Cortex of kidney (tissue), 1 donor: ENCODE results near the gene LPXN.
"Not testable (repeated sequence)": the region's sequence is repeated elsewhere in the genome, so short reads cannot be mapped to it uniquely, and the experiment has no call there.

Source experiments
- DNase-seq: peaks from one replicate; lab custom pipeline; 2025; lab: John Stamatoyannopoulos, UW

Gene LPXN

DNA sequence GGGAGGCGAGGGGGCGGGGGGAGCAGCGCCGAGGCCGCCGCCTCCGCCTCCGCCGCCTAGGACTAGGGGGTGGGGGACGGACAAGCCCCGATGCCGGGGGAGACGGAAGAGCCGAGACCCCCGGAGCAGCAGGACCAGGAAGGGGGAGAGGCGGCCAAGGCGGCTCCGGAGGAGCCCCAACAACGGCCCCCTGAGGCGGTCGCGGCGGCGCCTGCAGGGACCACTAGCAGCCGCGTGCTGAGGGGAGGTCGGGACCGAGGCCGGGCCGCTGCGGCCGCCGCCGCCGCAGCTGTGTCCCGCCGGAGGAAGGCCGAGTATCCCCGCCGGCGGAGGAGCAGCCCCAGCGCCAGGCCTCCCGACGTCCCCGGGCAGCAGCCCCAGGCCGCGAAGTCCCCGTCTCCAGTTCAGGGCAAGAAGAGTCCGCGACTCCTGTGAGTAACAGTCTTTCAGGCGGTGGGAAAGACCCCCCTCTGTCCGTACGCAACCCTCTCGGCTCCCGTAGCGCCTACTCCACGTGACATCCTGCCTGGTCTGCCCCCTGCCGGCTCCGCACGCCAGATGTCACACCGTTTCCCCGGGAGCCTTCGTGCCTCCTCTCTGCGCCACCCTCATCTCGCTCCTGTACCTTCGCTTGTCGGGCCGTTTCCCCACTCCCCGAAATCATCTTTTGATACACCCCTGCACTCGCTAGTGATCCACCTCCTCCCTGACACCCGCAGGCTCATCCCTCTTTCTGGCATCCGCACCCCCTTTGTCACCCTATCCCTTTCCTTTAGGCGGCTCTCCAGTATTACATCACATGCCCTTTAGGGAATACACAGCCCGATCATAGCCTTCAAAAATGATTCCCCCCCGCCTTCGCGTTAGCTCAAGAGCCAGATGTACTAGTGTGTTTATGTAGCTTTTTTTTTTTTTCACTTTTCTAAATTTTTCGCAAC, 3.8 kb upstream of the LPXN start:
- peak; percentile 65 for DNase-seq

DNA sequence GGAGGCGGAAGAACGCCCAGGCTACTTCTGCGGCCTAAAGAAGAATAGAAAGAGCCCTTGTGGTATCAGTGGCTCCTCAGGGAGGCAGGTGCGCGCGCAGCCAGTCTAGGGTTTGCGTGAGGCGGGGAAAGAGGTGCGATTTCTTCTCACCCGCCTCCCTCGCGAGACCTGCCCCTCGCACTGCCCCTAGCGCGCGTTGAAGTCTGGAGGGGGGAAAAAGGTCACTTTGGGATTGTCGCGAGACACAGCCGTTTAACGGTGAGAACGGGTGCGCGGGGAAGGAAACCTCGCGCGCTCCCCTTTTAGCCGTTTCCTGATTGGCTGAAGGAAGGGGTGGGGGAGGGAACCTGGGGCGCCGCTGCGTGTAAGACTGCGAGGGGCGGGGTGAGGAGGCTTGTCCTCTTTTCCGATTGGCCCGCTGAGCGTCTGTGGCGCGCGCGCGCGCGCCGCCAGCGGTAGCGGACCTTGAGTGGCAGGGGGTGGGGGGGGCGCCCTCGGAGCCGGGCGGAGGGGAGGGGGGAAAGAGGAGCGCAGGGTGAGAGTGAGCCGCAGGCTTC, 3.1 kb upstream of the LPXN start, which contains the start of gene ZFP91:
TSS of gene ZFP91 (plus strand) at position 429 of the 557 bp plus-strand sequence. CDS start 219 bp downstream, outside the sequence.
- peak; percentile 71 for DNase-seq

DNA sequence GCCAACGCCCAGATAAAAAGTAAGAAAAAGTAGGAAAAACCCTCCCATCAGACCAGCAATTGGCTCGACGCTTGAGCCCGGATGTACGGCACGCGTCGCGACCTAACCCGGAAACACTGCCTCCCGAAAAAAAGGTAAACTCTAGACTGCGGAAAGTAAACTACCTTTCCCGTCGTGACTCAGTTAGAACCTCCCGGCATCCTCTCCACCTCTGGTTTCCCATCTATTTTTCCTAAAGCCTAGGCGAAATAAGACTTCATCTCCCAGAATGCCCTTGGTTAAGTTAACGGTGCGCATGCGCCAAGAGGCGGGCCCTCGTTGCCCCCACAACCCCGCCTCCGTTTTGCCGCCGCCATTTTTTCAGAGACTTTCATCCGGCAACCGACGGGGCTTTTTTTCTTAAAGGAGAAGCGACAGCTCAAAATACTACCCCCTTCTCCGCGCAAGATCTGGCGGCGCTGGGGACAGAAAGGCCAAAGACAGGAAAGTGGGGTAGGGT, 2.5 kb upstream of the LPXN start:
- DNase-seq: peak; percentile 49

DNA sequence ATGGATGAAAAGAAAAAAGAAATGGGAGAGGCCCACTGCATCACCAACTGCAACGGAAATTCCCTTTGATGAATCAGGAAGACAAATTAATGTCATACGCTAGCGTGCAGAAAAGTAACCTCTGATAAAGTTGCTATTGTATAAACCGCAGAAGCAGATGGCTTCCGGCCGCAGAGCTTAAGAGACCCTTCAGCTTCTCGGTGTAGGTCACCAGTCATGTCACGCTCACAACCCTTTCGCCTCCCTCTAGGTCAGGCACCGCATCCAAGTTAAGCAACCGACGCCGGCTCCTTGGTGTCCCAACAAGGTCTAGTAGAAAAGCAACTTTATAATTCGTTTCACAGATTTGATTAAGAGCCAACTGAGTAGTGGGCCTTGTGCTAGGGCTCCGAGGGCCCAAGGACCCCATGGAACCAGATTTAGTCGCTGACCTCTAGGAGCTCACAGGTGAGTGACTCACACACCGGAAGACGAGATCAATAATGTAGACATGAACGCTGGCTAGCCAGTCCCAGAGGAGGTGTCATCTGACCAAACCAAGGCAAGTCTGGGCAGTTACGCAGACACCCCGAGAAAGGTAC, 2.0 kb upstream of the LPXN start:
- no peak for DNase-seq

DNA sequence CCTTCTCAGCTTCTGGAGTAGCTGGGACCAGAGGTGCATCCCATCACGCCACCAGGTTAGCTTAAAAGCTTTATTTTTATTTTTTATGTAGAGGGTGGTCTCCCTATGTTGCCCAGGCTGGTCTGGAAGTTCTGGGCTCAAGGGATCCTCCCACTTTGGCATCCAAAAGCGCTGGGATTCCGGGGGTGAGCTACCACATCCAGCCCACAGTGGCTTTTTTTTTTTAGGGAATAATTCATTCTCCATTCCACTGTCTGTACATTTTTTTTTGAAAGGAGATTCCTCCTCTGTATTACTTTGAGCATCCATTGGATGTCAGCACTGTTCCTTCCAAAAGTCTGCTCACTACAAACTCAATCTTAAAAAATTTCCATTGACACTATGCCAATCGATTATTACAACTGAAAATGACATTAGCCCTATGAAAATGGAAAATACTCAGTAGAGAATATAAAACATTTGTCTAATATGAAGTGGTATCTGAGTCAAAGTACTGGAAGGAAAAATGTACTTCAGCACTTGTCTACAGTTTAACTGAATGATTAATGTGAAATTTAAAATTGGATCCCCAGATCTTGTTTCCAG, 1.3 kb upstream of the LPXN start:
- DNase-seq: no peak

DNA sequence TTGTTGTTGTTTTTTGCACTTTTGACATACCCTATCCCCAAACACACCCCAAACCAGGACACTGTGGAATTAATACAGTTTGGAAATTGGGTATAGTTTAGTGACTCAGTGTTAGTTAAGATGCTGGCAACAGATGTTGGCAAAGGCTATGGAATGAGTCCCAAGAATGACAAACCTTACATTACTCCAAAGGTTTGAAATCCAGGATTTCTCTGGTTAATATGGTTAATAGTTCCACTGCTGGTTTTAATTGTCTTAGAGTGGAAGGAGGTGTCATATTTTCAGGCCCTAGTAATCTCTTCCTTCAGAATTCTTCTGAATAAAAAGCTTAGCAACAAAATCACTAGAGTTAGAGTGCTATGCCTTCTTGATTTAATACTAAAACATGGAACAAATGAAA, 775 bp downstream of the LPXN start:
- no peak for DNase-seq

DNA sequence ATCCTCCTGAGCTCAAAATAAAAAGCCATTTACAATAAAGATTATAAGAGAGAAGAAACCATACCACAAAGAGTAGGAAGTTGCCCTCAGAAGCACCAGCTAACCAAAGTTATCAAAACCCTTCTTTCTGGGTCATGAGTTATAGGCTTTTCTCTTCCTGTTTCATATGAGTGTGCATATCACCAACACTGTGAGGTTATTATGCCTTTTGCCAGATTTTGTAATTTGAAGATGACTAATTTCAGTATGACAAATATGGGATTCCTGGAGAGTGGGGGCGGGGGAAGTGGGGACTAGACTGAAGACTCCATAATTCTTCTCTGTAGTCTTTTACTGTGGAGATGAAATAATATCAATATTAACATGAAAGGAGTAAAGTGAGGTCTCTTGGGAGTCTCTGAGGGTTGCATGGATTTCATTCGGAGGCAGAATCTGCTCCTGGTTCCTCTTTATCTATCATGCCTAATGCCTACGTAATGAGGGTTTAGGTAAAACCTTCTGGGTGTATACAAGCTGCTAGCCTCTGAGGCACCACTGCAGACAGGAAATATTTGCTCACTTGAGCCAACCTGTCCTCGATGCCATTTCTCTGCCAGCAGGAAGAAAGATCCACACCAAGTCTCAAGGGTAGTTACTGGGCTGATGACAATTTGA, 2.1 kb downstream of the LPXN start:
- DNase-seq: no peak

DNA sequence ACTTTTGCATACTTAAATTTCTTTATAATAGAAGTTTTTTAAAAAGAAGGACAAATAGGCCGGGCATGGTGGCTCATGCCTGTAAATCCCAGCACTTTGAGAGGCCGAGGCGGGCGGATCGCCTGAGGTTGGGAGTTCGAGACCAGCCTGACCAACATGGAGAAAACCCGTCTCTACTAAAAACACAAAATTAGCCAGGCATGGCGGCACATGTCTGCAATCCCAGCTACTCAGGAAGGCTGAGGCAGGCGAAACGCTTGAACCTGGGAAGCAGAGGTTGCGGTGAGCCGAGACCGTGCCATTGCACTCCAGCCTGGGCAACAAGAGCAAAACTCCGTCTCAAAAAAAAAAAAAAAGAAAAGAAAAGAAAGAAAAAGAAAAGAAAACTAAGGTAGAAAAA, 2.8 kb downstream of the LPXN start:
- not testable (repeated sequence) for DNase-seq

DNA sequence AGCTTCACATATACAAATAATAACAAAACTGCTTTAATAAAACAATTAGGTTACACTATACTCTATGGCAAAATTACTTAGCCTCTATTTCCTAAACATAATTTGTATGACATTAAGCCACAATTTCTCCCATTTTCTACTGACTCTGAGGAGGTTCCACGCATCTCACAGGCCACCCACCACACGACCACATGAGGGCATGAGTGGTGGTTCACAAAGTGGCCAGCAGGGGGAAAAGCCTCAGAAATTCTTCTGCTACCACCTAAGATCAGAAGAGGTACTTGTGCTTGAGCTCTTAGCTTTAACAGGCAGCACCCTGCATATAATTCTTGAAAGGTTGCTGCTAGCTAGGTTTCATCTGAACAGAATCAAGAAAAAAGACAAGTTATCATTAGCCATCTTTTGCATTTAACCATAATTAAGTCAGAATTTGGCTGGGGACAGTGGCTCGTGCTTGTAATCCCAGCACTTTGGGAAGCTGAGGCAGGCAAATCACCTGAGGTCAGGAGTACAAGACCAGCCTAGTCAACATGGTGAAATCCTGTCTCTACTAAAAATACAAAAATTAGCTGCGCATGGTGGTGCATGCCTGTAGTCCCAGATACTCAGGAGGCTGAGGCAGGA, 7.7 kb downstream of the LPXN start:
- no peak for DNase-seq

DNA sequence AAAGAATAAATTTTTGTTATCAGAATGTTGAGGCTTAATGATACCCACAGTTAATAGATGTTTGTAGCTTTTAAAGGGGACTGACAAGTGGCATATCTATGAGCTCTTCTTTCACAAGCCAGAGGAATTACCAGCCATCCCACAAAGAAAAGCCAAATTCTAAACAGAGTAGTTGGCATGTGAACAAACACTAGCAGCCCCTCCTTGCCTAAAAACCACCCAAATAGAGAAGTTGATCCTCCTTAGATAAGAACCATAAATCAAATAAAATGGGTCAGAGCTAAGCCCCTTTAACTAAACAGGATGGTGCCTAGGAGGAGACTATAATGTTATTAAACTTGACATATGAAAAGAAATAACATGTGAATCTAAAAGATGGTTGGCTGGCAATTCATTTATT, 11.4 kb downstream of the LPXN start:
- no peak for DNase-seq

DNA sequence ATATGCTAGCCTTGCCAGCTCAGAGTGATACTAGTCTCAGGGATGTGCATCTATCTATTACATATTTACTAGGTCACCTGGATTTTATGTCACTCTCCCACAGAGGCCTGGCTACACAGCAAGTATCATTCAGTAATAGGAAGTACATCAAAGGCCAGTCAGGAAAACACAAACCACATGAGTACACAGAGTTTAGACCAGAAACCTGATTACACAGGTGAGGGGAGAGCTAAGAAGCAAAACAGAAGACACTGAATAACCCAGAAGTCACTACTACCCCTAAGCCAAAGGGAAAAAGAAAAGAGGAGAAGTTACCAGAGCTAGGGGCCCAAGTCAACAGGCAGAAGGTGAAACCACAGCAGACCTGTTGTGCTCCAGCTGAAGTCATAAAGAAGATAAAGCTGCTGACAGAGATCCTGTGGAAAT, 13.3 kb downstream of the LPXN start:
- DNase-seq: no peak

DNA sequence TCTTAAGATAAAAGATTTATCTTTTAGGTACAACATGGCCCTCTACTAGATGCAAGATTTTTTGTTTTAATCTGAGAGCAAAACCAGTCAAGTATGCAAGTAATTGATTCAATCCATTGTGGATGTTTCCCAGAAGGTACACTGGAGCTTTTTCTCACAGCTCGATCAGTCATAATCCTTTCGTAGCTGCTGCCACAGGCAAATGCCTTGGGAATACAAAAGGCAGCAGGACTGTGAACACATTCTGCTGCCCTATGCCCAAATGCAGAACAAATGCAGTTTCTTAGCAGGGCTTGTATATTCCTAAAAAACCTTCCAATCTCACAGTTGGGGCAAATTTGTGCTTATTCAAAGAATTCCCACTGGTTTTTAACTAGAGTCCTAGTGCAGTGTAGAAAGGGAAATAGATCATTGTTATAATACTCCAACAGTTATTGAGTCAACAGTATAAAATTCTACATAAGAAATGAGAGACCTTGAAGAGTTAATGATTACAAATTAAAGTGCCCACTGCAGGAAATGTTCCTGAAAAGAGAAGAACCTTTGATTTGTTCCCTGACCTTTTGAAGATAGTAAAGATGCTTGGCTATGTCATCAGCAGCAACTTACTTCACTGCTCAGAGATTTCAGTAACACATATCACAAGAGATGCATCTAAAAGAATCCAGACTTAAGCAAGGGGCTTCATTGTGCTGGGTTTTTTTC, 14.1 kb downstream of the LPXN start:
- no peak for DNase-seq

DNA sequence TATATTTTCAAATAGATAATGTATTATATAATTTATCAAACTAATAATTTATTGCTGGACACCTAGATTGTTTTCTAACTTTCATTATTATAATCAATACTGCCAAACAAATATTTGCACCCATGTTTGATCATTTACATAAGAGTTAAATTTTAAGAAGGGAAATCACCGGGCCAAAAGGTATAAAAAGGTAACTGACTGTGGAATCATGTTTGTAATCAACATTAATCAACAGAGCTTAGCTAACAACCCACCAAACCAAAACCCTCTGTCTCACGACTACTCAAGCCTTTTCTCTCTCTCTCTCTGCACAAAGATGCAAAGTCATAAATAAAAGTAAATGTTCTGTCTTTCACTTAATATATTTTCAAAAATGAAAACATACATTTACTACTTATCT, 14.8 kb downstream of the LPXN start:
- DNase-seq: no peak

DNA sequence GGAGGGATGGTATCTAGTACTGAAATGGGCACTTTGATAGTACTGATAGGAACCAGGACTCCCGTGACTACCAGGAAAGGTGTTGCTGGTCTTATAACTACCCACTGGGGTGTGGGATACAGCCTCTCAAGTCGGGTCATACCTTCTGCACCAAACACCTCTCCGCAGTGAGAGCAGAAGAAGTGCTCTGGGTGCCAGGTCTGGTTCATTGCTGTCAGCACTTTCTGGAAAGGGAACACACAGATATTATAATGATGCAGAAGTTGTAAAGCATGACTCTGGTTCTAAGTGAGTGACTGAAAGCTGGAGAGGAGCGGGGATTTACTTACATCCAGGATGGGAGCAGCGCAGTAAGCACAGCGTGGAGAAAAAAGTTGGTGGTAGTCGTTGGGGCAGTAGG, 26.0 kb downstream of the LPXN start:
- DNase-seq: no peak

DNA sequence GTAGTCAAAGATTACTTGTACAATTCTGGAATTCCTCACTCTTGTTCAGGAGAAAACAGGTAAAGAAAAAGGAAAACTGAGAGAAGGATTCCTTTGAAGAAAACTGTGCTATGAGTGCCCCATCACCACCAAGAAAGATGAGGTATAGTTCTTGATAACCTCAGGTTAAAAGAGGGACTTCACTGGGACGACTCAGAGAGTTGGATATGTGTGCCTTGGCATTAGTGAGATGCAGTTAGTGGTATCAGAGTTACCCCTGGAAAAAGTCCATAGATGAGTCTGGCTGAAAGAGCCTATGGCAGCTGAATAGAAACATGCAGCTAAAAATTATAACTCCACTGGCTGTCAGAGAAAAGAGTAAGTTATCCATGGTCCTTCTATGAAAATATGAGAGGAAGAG, 28.8 kb downstream of the LPXN start:
- DNase-seq: no peak

DNA sequence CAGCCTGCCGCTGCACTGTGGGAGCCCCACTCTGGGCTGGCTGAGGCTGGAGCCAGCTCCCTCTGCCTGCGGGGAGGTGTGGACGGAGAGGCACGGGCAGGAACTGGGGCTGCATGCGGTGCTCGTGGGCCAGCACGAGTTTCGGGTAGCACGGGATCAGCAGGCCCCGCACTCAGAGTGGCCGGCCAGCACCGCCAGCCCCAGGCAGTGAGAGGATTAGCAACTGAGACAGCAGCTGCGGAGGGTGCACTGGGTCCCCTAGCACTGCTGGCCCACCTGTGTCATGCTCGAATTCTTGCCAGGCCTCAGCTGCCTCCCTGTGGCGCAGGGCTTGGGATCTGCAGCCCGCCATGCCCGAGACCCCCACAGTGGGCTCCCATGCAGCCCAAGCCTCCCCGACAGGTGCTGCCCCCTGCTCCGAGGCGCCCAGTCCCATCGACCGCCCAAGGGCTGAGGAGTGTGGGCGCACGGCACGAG, 43.8 kb downstream of the LPXN start:
- no peak for DNase-seq

DNA sequence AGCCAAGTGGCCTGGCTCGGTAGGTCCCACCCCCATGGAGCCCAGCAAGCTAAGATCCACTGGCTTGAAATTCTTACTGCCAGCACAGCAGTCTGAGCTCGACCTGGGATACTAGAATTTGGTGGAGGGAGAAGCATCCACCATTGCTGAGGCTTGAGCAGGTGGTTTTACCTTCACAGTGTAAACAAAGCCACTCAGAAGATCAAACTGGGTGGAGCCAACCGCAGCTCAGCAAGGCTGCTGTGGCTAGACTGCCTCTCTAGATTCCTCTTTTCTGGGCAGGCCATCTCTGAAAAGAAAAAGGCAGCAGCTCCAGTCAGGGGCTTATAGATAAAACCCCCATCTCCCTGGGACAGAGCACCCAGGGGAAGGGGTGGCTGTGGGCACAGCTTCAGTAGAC, 45.4 kb downstream of the LPXN start:
- DNase-seq: no peak

DNA sequence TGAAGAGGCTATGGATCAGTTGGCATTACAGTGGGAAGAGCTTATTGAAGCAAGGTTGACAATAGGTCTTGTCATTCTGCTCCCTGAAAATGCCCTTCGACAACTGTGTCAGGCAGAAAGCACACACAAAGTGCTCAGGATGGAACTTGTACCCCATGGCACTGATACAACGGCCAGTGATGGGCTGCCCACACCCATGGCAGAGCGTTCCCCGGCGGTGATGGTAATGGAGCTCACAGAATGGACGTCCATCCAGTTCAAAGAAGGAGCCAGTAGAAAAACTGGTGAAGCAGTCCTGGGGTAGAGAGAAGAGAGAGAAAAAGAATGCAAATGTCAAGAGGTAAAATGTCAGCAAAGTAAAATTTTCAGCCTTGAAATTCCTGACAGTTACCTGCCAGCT, 48.2 kb downstream of the LPXN start:
- no peak for DNase-seq

DNA sequence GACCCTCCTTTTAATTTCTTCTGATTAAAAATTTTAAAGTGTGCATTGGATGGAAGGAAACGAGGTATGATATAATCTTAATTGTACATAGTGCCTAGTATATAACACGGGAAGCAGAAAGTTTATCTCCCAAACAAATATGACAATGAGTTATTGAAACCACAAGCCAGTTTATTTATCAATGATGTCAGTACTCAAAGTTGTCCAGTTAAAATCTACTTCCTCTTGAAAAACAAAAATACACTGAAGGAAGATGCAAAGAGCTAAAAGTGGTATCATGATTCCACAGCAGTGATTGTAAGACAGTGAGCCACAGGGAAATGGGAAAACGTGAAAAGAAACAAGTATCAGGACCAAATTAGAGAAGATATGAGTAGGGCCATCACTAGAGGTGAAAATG, 48.9 kb downstream of the LPXN start:
- DNase-seq: no peak

DNA sequence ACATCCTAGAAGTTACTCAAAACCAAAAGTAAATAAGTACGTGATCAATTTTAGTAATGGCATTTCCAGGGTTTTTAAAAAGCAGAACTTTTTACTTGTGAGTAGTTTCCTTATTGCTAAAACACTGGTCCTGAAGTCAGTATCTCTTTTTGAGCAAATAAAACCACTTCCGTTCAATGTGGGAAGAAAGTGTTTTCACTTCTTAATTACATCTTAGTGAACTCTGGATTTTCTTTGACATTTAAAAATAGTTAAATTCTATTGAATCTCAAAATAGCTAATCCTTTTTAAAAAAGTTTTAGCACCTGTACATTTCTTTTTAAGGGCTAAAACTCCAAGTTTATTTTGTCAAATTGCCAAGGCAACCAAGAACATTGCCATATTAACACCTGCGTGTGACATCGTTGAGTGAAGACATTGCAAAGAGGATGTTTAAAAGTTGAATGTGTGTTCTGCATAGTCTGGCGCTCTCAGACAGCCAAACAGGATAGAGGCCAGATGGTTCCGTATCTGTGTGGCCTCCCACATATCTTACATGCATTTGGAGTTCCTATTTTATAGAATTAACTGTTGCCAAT, 50.5 kb downstream of the LPXN start:
- DNase-seq: no peak
